GM12878 (cell line): ENCODE measurements around the gene OR5K3. TPM values are rescaled to one million over a fixed set of nuclear protein-coding genes. Genes with fewer than 3 reads are reported as not detected.

Source experiments
- ATAC-seq: fragments of 200-7000 bp; cut with Tn5 transposase; 3 replicates; pipeline ENCODE4 v1.9.1; 2020; ENCODE audit warnings: mild to moderate bottlenecking, moderate library complexity
- BruUV-seq: library from RNA; stranded (reverse); fragments of 400-500 nt; replicated peaks from 2 replicates; lab custom pipeline; 2021; lab: Mats Ljungman, UMichigan
- CTCF ChIA-PET: fragments of 300-600 bp; sonication (Branson Sonifier 250); formaldehyde crosslinking; extraction: SDS; loops from one replicate; lab custom pipeline; 2021; ENCODE audit warnings: inconsistent platforms; lab: Yijun Ruan, JAX
- POLR2A ChIA-PET: fragments of 350-600 bp; formaldehyde crosslinking; extraction: SDS; loops from one replicate; lab custom pipeline; 2021; ENCODE audit warnings: inconsistent platforms; lab: Charles Lee
- RAD21 ChIA-PET: fragments of 300-600 bp; sonication (Branson Sonifier 250); formaldehyde crosslinking; loops from one replicate; lab custom pipeline; 2023; ENCODE audit warnings: antibody characterized with exemption; ENCODE audit not compliant: unreplicated experiment; lab: Charles Lee
- SMC1A ChIA-PET: fragments of 300-600 bp; sonication (Branson Sonifier 250); formaldehyde crosslinking; loops from one replicate; lab custom pipeline; 2023; ENCODE audit not compliant: unreplicated experiment, uncharacterized antibody; lab: Charles Lee
- DNase-seq: peaks from one replicate; pipeline ENCODE4 v3.0.0-alpha.2; 2011; ENCODE audit warnings: low read depth, low spot score
- FAIRE-seq: peaks from 3 replicates; lab custom pipeline; 2011; peaks lifted over from hg19 to GRCh38; lab: Jason Lieb, UNC
- H2AFZ ChIP-seq: 2 replicates; pipeline ENCODE4 v1.6.0; 2011; ENCODE audit warnings: low read depth, low read length, control low read depth; ENCODE audit not compliant: control insufficient read depth
- H3K27ac ChIP-seq: 2 replicates; pipeline ENCODE4 v1.5.1; 2011; ENCODE audit warnings: control low read depth; ENCODE audit not compliant: control insufficient read depth, insufficient read depth
- H3K27me3 ChIP-seq, 2 experiments: replicated peaks in 1 of 2; 2 replicates each; pipeline versions ENCODE4 v1.6.0 to v1.6.1; 2011; ENCODE audit warnings: low read length in 1 of 2; ENCODE audit not compliant: control insufficient read depth in 2 of 2, insufficient read depth in 2 of 2
- H3K36me3 ChIP-seq, 2 experiments: 2 replicates each; pipeline ENCODE4 v1.5.1; 2011; ENCODE audit warnings: low read length in 1 of 2; ENCODE audit not compliant: control insufficient read depth in 2 of 2, insufficient read depth in 2 of 2
- H3K4me1 ChIP-seq: 2 replicates; pipeline ENCODE4 v1.6.1; 2011; ENCODE audit warnings: mild to moderate bottlenecking, low read length, moderate library complexity, mixed read lengths; ENCODE audit not compliant: control insufficient read depth, insufficient read depth
- H3K4me2 ChIP-seq: 2 replicates; pipeline ENCODE4 v1.6.0; 2011; ENCODE audit warnings: control low read depth; ENCODE audit not compliant: control insufficient read depth, insufficient read depth
- H3K4me3 ChIP-seq: fragments of 200-600 bp; sonication (generic); 2 replicates; pipeline ENCODE4 v1.5.1; 2016
- H3K79me2 ChIP-seq: 2 replicates; pipeline ENCODE4 v1.6.0; 2011; ENCODE audit warnings: low read length; ENCODE audit not compliant: control insufficient read depth, insufficient read depth
- H3K9ac ChIP-seq: 2 replicates; pipeline ENCODE4 v1.8.0; 2011; ENCODE audit warnings: low read length, control low read depth, mixed read lengths; ENCODE audit not compliant: control insufficient read depth, insufficient read depth
- H3K9me3 ChIP-seq: replicated peaks from 3 replicates; pipeline ENCODE4 v1.5.1; 2011; ENCODE audit warnings: mild to moderate bottlenecking, low read length; ENCODE audit not compliant: control insufficient read depth, insufficient read depth
- H4K20me1 ChIP-seq: 2 replicates; pipeline ENCODE4 v1.6.0; 2011; ENCODE audit not compliant: control insufficient read depth, insufficient read depth
- ATF7 ChIP-seq: fragments of 450-650 bp; IDR thresholded peaks from 2 replicates; pipeline ENCODE4 v1.6.1; 2016; ENCODE audit warnings: low read depth, mild to moderate bottlenecking
- BACH1 ChIP-seq: fragments of 450-650 bp; IDR thresholded peaks from 2 replicates; pipeline ENCODE4 v1.6.1; 2017; ENCODE audit warnings: mild to moderate bottlenecking, borderline replicate concordance
- CBFB ChIP-seq: IDR thresholded peaks from 2 replicates; pipeline ENCODE4 v1.6.1; 2016; ENCODE audit warnings: antibody characterized with exemption, low read depth
- CBX5 ChIP-seq: sonication (generic); IDR thresholded peaks from 2 replicates; pipeline ENCODE4 v1.6.1; 2016; ENCODE audit warnings: low read depth, moderate library complexity, mild to moderate bottlenecking, inconsistent platforms
- CREB1 ChIP-seq: IDR thresholded peaks from 2 replicates; pipeline ENCODE4 v1.6.1; 2012; ENCODE audit warnings: low read depth, mild to moderate bottlenecking, inconsistent platforms
- CTCF ChIP-seq, 3 experiments: IDR thresholded peaks in 2 of 3; conservative IDR thresholded peaks in 1 of 3; 2 replicates each; pipeline ENCODE4 v1.5.1; 2011; ENCODE audit warnings: low read depth in 3 of 3, low read length in 3 of 3, mild to moderate bottlenecking in 3 of 3, control low read depth in 2 of 3, moderate library complexity in 2 of 3, inconsistent platforms in 1 of 3, mixed read lengths in 1 of 3; ENCODE audit not compliant: control insufficient read depth in 2 of 3, insufficient read depth in 1 of 3; ENCODE audit errors: extremely low read depth in 1 of 3
- MEF2B ChIP-seq: fragments of 450-650 bp; IDR thresholded peaks from 2 replicates; pipeline ENCODE4 v1.6.1; 2018; ENCODE audit warnings: mild to moderate bottlenecking, moderate library complexity; ENCODE audit not compliant: partially characterized antibody, poor library complexity, severe bottlenecking
- NFIC ChIP-seq: IDR thresholded peaks from 2 replicates; pipeline ENCODE4 v1.6.1; 2012; ENCODE audit warnings: low read depth, mild to moderate bottlenecking, inconsistent platforms, low read length, moderate library complexity
- POLR2A ChIP-seq: IDR thresholded peaks from 2 replicates; pipeline ENCODE4 v1.6.1; 2011; ENCODE audit warnings: low read depth, mild to moderate bottlenecking, low read length
- RAD21 ChIP-seq: IDR thresholded peaks from 2 replicates; pipeline ENCODE4 v1.6.1; 2011; ENCODE audit warnings: mild to moderate bottlenecking, low read depth, low read length, moderate library complexity; ENCODE audit not compliant: insufficient read depth
- RFX5 ChIP-seq: IDR thresholded peaks from 2 replicates; pipeline ENCODE4 v1.6.1; 2011; ENCODE audit warnings: low read depth, low read length, improper control_type of control experiment
- SMC3 ChIP-seq: IDR thresholded peaks from 2 replicates; pipeline ENCODE4 v1.6.1; 2011; ENCODE audit warnings: low read length, improper control_type of control experiment, borderline replicate concordance
- SREBF1 ChIP-seq: IDR thresholded peaks from 2 replicates; pipeline ENCODE4 v1.6.1; 2012; ENCODE audit warnings: mild to moderate bottlenecking, low read length
- STAT3 ChIP-seq: IDR thresholded peaks from 2 replicates; pipeline ENCODE4 v1.6.1; 2011; ENCODE audit warnings: low read depth, low read length, improper control_type of control experiment
- SUZ12 ChIP-seq: fragments of 200-600 bp; sonication (generic); IDR thresholded peaks from one replicate; pipeline ENCODE4 v1.6.1; 2018; ENCODE audit warnings: antibody characterized with exemption, mild to moderate bottlenecking; ENCODE audit not compliant: unreplicated experiment
- ZBED1 ChIP-seq: IDR thresholded peaks from 2 replicates; pipeline ENCODE4 v1.6.1; 2016; ENCODE audit warnings: borderline replicate concordance
- ZZZ3 ChIP-seq: IDR thresholded peaks from 2 replicates; pipeline ENCODE4 v1.6.1; 2011; ENCODE audit warnings: low read depth; ENCODE audit not compliant: control insufficient read depth, insufficient read length
- WGBS: methylation state at CpG from one replicate; pipeline ENCODE4 v1.1.6; 2016; ENCODE audit warnings: low lambda C conversion rate; ENCODE audit not compliant: insufficient replicate concordance, insufficient coverage; ENCODE audit errors: missing lambda C conversion rate; 5-methylcytosine and 5-hydroxymethylcytosine counted together
- in situ Hi-C: fragments of 300-500 bp; cut with MboI; formaldehyde crosslinking; loops from 9 replicates; pipeline ENCODE4 v1.14.3; 2018; ENCODE audit warnings: mixed read lengths
- intact Hi-C: fragments of 100-400 bp; cut with micrococcal nuclease; formaldehyde crosslinking; loops from one replicate; pipeline ENCODE4 v1.14.2; 2022; ENCODE audit not compliant: unreplicated experiment
- polyA plus RNA-seq, 11 experiments: library from polyadenylated mRNA; depleted of rRNA in 4 of 11; unstranded in 6 of 11; stranded (reverse) in 5 of 11; fragments of >200 nt; fragmentation: Nextera tagmentation in 4 of 11; fragmentation: Illumina TruSeq in 1 of 11; extraction: Ambion mirVana in 4 of 11; extraction: Trizol in 1 of 11; gene quantifications; 1 replicate in 1 of 11; 2 replicates in 10 of 11; pipeline versions ENCODE4 v1.2.1 to v1.2.3, GENCODE V29; 2011 to 2016; ENCODE audit warnings: inconsistent platforms in 2 of 11, missing spikeins in 2 of 11, low read depth in 1 of 11
- total RNA-seq, 4 experiments: library from RNA; depleted of rRNA in 3 of 4; stranded (reverse); fragments of >200 nt in 3 of 4; fragmentation: Illumina TruSeq in 1 of 4; extraction: Trizol in 1 of 4; gene quantifications; 2 replicates each; pipeline versions ENCODE4 v1.2.1 to v1.2.3, GENCODE V29; 2013 to 2021
- TF ChIP-seq, protein P1 (sequence below): fragments of 450-650 bp; IDR thresholded peaks from 2 replicates; pipeline ENCODE4 v1.6.1; 2018; ENCODE audit warnings: borderline replicate concordance, mild to moderate bottlenecking; ENCODE audit not compliant: partially characterized antibody

The OR5K3 gene
- total and polyA plus RNA-seq, 10 of the 15 experiments (the other 5 are each of a cell fraction or from before 2014, with no cell fraction given): 1.6 TPM; not detected in 9

DNA sequence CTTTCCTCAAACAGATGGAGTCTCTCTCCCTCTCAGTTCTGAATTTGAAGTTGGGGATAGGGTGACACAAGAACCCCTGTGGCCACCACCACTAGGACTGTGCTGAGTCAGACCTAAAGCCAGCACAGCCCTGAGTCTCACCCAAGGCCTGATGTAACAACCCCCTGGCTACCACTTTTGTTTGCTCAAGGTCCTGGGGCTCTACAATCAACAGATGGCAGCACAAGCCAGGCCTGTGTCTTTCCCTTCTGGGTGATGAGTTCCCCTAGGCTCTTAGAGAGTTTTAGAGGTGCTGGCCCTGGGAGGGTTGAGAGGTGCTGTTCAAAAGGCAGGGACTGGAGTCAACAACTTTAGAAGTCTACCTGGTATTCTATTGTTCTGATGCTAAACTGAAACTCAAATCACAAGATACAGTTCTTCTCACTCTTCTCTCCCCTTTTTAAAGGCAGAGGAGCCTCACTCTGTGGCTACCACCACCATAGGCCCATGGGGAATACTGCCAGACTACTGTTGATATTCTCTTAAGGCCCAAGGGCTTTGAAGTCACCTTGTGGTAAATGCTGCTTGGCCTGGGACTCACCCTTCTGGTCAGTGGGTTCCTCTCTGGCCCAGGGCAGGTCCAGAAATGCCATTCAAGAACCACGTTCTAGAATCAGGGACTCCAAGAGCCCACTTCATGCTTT lies 30.3 kb upstream of the OR5K3 start:
- H3K79me2 ChIP-seq: no peaks in the 10 kb centered on the region
- BruUV-seq: no TSS peak
- H3K36me3 ChIP-seq: no peaks in the 10 kb centered on the region
- no peak overlapping the region for H3K4me2 ChIP-seq
- RAD21 ChIA-PET: interaction anchor here (1.3 kb wide), 1 partner anchor 213 kb away, joined by 4 read pairs; no protein-coding TSS in a partner anchor
- no peak overlapping the region for H3K27ac ChIP-seq
- no peaks in the 10 kb centered on the region; the same call in none of the 3 replicates for H3K9me3 ChIP-seq
- peak overlapping the region; percentile 1; the same call in 1 of the 2 replicates for H2AFZ ChIP-seq
- ATAC-seq (peak; percentile 95), DNase-seq (peak; percentile 48), FAIRE-seq (peak; percentile 78)
- intact Hi-C loops (loop anchor here (1.0 to 2.0 kb wide), 5 partner anchors 163 to 231 kb away; partner anchors contain the start of genes CLDND1 and GPR15), in situ Hi-C loops (no loop called here)
- no peaks in the 10 kb centered on the region for H3K27me3 ChIP-seq
- no peak overlapping the region; the same call in 1 of the 2 replicates for H3K4me3 ChIP-seq
- SMC1A ChIA-PET: no interaction called here
- TF ChIP-seq RFX5 (no peak), BACH1 (no peak), ATF7 (no peak), STAT3 (no peak), POLR2A (no peak), CREB1 (no peak), RAD21 (peak; percentile 61), SMC3 (peak; percentile 35; the same call in 1 of the 2 replicates), NFIC (no peak), SREBF1 (no peak), CBX5 (0 out of 2 replicates have a peak, but pooled peaks have one; percentile 29), CBFB (no peak), SUZ12 (no peak), ZBED1 (no peak), MEF2B (peak; percentile 60), CTCF (IDR thresholded peaks at IDR 0.05 in 2 of 3, conservative IDR thresholded peaks at IDR 0.05 in 1 of 3; ENCODE audit: control insufficient read depth in 2 of 3, extremely low read depth in 1 of 3, insufficient read depth in 1 of 3, low read depth in 3 of 3, low read length in 3 of 3) (peak; percentile 31 to 56 (median 44)), ZZZ3 (no peak)
- TF ChIP-seq, protein P1, sequence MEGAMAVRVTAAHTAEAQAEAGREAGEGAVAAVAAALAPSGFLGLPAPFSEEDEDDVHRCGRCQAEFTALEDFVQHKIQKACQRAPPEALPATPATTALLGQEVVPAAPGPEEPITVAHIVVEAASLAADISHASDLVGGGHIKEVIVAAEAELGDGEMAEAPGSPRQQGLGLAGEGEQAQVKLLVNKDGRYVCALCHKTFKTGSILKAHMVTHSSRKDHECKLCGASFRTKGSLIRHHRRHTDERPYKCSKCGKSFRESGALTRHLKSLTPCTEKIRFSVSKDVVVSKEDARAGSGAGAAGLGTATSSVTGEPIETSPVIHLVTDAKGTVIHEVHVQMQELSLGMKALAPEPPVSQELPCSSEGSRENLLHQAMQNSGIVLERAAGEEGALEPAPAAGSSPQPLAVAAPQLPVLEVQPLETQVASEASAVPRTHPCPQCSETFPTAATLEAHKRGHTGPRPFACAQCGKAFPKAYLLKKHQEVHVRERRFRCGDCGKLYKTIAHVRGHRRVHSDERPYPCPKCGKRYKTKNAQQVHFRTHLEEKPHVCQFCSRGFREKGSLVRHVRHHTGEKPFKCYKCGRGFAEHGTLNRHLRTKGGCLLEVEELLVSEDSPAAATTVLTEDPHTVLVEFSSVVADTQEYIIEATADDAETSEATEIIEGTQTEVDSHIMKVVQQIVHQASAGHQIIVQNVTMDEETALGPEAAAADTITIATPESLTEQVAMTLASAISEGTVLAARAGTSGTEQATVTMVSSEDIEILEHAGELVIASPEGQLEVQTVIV: no peak
- H4K20me1 ChIP-seq: no peaks in the 10 kb centered on the region
- WGBS: 0% methylated on average over 1 of the region's 1 CpG
- H3K4me1 ChIP-seq: peaks cover 5% of the 10 kb centered on the region; the same call in 1 of the 2 replicates
- CTCF ChIA-PET: interaction anchor here (0.7 to 1.0 kb wide), 3 partner anchors 16 to 450 kb away, joined by 3 read pairs; no protein-coding TSS in a partner anchor
- POLR2A ChIA-PET: no interaction called here
- no peak overlapping the region for H3K9ac ChIP-seq
